Stimulated activated CD4-positive, alpha-beta T cell treated with anti-CD3 and anti-CD28 coated beads, Interleukin-2, amount 100 ng/mL, for 48 hours (primary cell): ENCODE results near the gene COG5.

Experiments
- DNase-seq, 2 donors: peaks; one replicate each; pipeline ENCODE4 v3.0.0-alpha.2; 2020

The COG5 gene

GRCh38 chr7:107505362-107505761 lies 58.4 kb downstream of the COG5 start:
- DNase-seq, result no peak

GRCh38 chr7:107503687-107504086 lies 60.0 kb downstream of the COG5 start:
- DNase-seq, result no peak

GRCh38 chr7:107502797-107503196 lies 60.9 kb downstream of the COG5 start:
- DNase-seq, result no peak

- no peak for DNase-seq
Observed at GRCh38 chr7:107502154-107502553, 61.6 kb downstream of the COG5 start.

- no peak for DNase-seq
Observed at GRCh38 chr7:107501593-107501992, 62.1 kb downstream of the COG5 start.

GRCh38 chr7:107499731-107500130 lies 64.0 kb downstream of the COG5 start:
- DNase-seq, result no peak

GRCh38 chr7:107495516-107495915 lies 68.2 kb downstream of the COG5 start:
- DNase-seq, result no peak

- DNase-seq, result no peak
Observed at GRCh38 chr7:107494884-107495283, 68.8 kb downstream of the COG5 start.

GRCh38 chr7:107494315-107494751 lies 69.4 kb downstream of the COG5 start:
- no peak for DNase-seq

- no peak for DNase-seq
Observed at GRCh38 chr7:107492875-107493274, 70.8 kb downstream of the COG5 start.

GRCh38 chr7:107486041-107486440 lies 77.7 kb downstream of the COG5 start:
- no peak for DNase-seq

- DNase-seq, result no peak
Observed at GRCh38 chr7:107482571-107482970, 81.1 kb downstream of the COG5 start.

GRCh38 chr7:107480932-107481331 lies 82.8 kb downstream of the COG5 start:
- no peak for DNase-seq

GRCh38 chr7:107479303-107479702 lies 84.4 kb downstream of the COG5 start:
- DNase-seq, result no peak

- DNase-seq, result no peak
Observed at GRCh38 chr7:107474104-107474521, 89.6 kb downstream of the COG5 start.

- no peak for DNase-seq
Observed at GRCh38 chr7:107472116-107472515, 91.6 kb downstream of the COG5 start.

GRCh38 chr7:107471292-107472070 lies 92.2 kb downstream of the COG5 start:
- no peak for DNase-seq

- DNase-seq, result no peak
Observed at GRCh38 chr7:107469929-107470328, 93.8 kb downstream of the COG5 start, which contains the start of gene GPR22. Gene GPR22 (plus strand): TSS chr7:107470057. CDS start chr7:107474061, 4,004 bp downstream.

- no peak for DNase-seq
Observed at GRCh38 chr7:107468824-107469223, 94.9 kb downstream of the COG5 start.

GRCh38 chr7:107467972-107468371 lies 95.7 kb downstream of the COG5 start:
- DNase-seq, result no peak

GRCh38 chr7:107464666-107465226 lies 99.0 kb downstream of the COG5 start:
- no peak for DNase-seq

GRCh38 chr7:107463139-107464078 lies 100.3 kb downstream of the COG5 start:
- peak; percentile 12 to 17 for DNase-seq

GRCh38 chr7:107461938-107462533 lies 101.7 kb downstream of the COG5 start:
- no peak for DNase-seq
